Chondrocyte (in vitro differentiated cells): ENCODE data around the gene CAST. TPM values are rescaled to one million over a fixed set of nuclear protein-coding genes. Genes with fewer than 3 reads are reported as not detected.

Experiments used
- DNase-seq: peaks from one replicate; pipeline ENCODE4 v3.0.0; 2021; ENCODE audit warnings: mixed read lengths, low spot score
- H3K27ac Mint-ChIP-seq: one replicate; pipeline ENCODE4 v1.8.0; 2021; ENCODE audit warnings: mild to moderate bottlenecking, moderate library complexity, mixed read lengths; ENCODE audit not compliant: unreplicated experiment
- H3K27me3 Mint-ChIP-seq: 2 replicates; pipeline ENCODE4 v1.8.0; 2021; ENCODE audit warnings: low read depth, mixed read lengths
- H3K36me3 Mint-ChIP-seq: 2 replicates; pipeline ENCODE4 v1.8.0; 2021; ENCODE audit warnings: low read depth, mixed read lengths
- H3K4me1 Mint-ChIP-seq: 2 replicates; pipeline ENCODE4 v1.8.0; 2021; ENCODE audit warnings: low read depth, mild to moderate bottlenecking, mixed read lengths
- H3K4me3 Mint-ChIP-seq: one replicate; pipeline ENCODE4 v1.8.0; 2021; ENCODE audit warnings: mild to moderate bottlenecking, moderate library complexity, mixed read lengths; ENCODE audit not compliant: unreplicated experiment
- H3K9me3 Mint-ChIP-seq: 2 replicates; pipeline ENCODE4 v1.8.0; 2021; ENCODE audit warnings: low read depth, mixed read lengths
- total RNA-seq: library from RNA; stranded (reverse); gene quantifications from 3 replicates; pipeline ENCODE4 v1.2.1, GENCODE V29; 2021
- TF ChIP-seq, protein P1 (sequence below): fragments of 200-600 bp; sonication (generic); IDR thresholded peaks from 2 replicates; pipeline ENCODE4 v1.5.0; 2021; ENCODE audit warnings: antibody characterized with exemption, mild to moderate bottlenecking, moderate library complexity

CAST gene
- total RNA-seq, 1 donor from 2014 or later = 131 TPM

DNA sequence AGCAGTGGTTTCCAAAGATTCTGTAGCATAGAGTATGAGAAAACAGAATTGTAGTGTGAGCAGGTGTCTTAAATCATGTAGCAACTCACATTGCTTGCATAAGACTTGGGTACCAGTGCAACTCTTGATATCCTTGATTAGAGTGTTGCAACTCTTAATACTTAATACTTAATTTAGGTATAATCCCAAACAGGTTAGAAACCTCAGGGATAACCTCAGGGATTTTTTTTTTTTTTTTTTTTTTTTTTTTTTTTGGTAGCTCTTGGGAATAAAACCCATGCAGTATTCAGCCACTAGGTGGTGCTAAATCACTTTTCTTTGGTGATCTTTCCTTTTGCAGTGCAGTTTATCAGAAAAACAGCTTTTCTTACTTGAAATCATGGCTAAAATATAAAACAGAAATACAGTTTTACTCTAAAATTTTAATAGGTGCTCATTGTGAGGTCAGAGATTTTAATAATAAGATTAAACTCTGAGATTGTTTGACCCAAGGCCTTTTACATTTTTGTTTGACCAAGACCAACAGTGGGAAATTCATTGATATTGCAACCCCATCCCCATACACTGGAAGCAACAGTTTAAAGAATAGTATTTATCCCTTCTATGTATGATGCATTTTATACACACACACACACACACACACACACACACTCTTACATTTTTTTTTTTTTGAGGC lies 90.3 kb downstream of the CAST start:
- no peaks in the 10 kb centered on the region for H3K27me3 Mint-ChIP-seq
- H3K36me3 Mint-ChIP-seq = peaks cover 27% of the 10 kb centered on the region
- TF ChIP-seq, protein P1, sequence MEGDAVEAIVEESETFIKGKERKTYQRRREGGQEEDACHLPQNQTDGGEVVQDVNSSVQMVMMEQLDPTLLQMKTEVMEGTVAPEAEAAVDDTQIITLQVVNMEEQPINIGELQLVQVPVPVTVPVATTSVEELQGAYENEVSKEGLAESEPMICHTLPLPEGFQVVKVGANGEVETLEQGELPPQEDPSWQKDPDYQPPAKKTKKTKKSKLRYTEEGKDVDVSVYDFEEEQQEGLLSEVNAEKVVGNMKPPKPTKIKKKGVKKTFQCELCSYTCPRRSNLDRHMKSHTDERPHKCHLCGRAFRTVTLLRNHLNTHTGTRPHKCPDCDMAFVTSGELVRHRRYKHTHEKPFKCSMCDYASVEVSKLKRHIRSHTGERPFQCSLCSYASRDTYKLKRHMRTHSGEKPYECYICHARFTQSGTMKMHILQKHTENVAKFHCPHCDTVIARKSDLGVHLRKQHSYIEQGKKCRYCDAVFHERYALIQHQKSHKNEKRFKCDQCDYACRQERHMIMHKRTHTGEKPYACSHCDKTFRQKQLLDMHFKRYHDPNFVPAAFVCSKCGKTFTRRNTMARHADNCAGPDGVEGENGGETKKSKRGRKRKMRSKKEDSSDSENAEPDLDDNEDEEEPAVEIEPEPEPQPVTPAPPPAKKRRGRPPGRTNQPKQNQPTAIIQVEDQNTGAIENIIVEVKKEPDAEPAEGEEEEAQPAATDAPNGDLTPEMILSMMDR = peak; percentile 85
- H3K27ac Mint-ChIP-seq = no peak overlapping the region
- no peaks in the 10 kb centered on the region for H3K4me1 Mint-ChIP-seq
- no peak for DNase-seq
- H3K9me3 Mint-ChIP-seq = no peaks in the 10 kb centered on the region
- no peak overlapping the region for H3K4me3 Mint-ChIP-seq

DNA sequence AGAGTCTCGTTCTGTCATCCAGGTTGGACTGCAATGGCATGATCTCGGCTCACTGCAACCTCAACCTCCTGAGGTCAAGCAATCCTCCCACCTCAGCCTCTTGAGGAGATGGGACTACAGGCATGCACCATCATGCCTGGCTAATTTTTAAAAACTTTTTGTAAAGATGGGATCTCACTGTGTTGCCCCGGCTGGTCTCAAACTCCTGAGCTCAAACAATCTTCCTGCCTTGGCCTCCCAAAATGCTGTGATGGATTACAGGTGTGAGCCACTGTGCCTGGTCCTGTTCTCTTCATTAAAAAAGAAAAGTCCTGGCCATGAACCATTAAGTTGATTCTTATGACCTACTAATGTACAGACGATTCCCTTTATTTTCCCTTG lies 90.8 kb downstream of the CAST start:
- DNase-seq = no peak
- TF ChIP-seq, protein P1 = no peak
- H3K4me1 Mint-ChIP-seq = no peaks in the 10 kb centered on the region
- H3K9me3 Mint-ChIP-seq = no peaks in the 10 kb centered on the region
- peaks cover 30% of the 10 kb centered on the region for H3K36me3 Mint-ChIP-seq
- H3K27me3 Mint-ChIP-seq = no peaks in the 10 kb centered on the region
- H3K4me3 Mint-ChIP-seq = no peak overlapping the region
- H3K27ac Mint-ChIP-seq = no peak overlapping the region

DNA sequence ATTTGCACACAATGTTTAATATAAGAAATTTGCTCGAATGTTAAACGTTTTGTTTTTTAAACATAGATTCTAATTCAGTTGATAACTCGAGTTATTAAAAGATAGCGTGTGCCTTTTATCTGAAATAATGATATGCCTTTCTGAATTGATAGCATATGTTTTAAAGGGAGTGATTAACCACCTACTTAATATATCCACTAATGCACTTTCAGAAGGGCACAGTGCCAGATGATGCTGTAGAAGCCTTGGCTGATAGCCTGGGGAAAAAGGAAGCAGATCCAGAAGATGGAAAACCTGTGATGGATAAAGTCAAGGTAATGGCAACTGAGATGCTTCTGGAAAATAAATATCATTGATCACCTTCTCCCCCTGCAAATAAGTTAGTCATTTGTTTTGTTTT lies 91.7 kb downstream of the CAST start:
- Mint-ChIP-seq H3K4me1 (no peaks in the 10 kb centered on the region), H3K27ac (no peak overlapping the region), H3K27me3 (no peaks in the 10 kb centered on the region), H3K4me3 (no peak overlapping the region), H3K36me3 (peaks cover 27% of the 10 kb centered on the region), H3K9me3 (no peaks in the 10 kb centered on the region)
- DNase-seq = no peak
- TF ChIP-seq, protein P1 = no peak

DNA sequence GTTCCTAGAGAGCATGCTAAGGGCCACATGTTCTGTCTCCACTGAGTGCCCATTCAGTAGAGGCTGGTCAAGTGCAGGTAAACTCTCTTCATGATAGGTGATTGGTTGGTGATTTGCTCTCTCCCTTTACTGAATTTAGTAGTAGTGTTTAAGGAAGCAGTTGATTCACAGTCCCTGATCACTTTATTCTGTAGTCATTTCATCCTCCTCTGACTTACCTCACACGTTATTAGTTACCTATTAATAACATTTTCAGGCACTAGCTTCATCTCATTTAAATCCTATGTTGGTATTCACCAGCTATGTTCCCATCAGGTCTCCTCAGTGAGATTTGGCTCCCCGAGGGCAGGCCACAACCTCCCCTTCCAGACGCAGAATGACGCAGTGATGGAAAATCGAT lies 93.7 kb downstream of the CAST start:
- Mint-ChIP-seq H3K27ac (no peak overlapping the region), H3K27me3 (no peaks in the 10 kb centered on the region), H3K4me1 (no peaks in the 10 kb centered on the region), H3K4me3 (no peak overlapping the region), H3K9me3 (no peaks in the 10 kb centered on the region), H3K36me3 (peaks cover 27% of the 10 kb centered on the region)
- no peak for DNase-seq
- TF ChIP-seq, protein P1 = no peak

DNA sequence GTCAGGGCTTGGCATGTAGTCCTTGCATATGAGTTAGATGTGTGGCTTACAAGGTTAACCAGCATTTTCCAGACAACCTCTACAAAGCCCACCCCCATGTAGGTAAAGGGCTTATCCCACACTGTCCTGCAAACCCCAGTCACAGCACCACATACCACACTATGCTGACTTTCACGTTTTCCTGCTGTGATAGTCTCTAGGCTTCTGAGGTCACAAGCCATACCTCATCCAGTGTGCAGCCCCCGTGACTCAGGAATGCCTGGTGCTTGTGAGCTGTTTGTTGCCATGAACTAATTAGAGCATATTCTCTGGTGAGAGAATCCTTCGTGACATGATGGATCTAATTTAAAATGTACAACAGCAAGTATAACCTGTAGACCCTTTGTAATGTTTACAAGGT lies 94.8 kb downstream of the CAST start:
- peaks cover 25% of the 10 kb centered on the region for H3K36me3 Mint-ChIP-seq

More for the DNA sequence above, 94.8 kb downstream of the CAST start:
- Mint-ChIP-seq H3K27me3 (no peaks in the 10 kb centered on the region), H3K4me3 (no peak overlapping the region), H3K4me1 (no peaks in the 10 kb centered on the region), H3K9me3 (no peaks in the 10 kb centered on the region), H3K27ac (no peak overlapping the region)
- DNase-seq = no peak
- TF ChIP-seq, protein P1 = no peak
